SK-N-SH (cell line): Measurements from ENCODE around the gene NOP56. TPM values are rescaled to one million over a fixed set of nuclear protein-coding genes. Genes with fewer than 3 reads are reported as not detected.

ENCODE experiments used
- CTCF ChIA-PET: fragments of 300-600, 350-600 bp; formaldehyde crosslinking; extraction: SDS; loops from one replicate; lab custom pipeline; 2021; lab: Yijun Ruan, JAX
- POLR2A ChIA-PET: fragments of 350-600 bp; sonication (Branson Sonifier 250); formaldehyde crosslinking; extraction: SDS; loops from one replicate; lab custom pipeline; 2020; ENCODE audit warnings: antibody characterized with exemption, inconsistent platforms; lab: Yijun Ruan, JAX
- DNase-seq: peaks from one replicate; pipeline ENCODE4 v3.0.0; 2012
- H2AFZ ChIP-seq: fragments of 200-600 bp; sonication (generic); 2 replicates; pipeline ENCODE4 v1.8.1; 2016; ENCODE audit warnings: antibody characterized with exemption, mild to moderate bottlenecking, low read depth
- H3F3A ChIP-seq: fragments of 200-600 bp; sonication (generic); replicated peaks from 2 replicates; pipeline ENCODE3; 2016; ENCODE audit warnings: antibody characterized with exemption, mild to moderate bottlenecking; ENCODE audit not compliant: insufficient read depth
- H3K27ac ChIP-seq, 2 experiments: fragments of 200-500 bp in 1 of 2; fragments of 200-600 bp in 1 of 2; sonication (Bioruptor generic) in 1 of 2; sonication (generic), shearing (Covaris generic) in 1 of 2; 2 replicates each; pipeline versions ENCODE4 v1.5.1 to v1.6.1; 2014 to 2016; ENCODE audit warnings: low read depth in 2 of 2, inconsistent platforms in 1 of 2, low read length in 1 of 2, mild to moderate bottlenecking in 1 of 2, mixed read lengths in 1 of 2
- H3K27me3 ChIP-seq: fragments of 200-600 bp; sonication (generic), shearing (Covaris generic); 2 replicates; pipeline ENCODE4 v1.6.1; 2016; ENCODE audit warnings: mixed run types; ENCODE audit not compliant: insufficient read depth
- H3K36me3 ChIP-seq, 2 experiments: fragments of 200-500 bp in 1 of 2; fragments of 200-600 bp in 1 of 2; sonication (Bioruptor generic) in 1 of 2; sonication (generic) in 1 of 2; replicated peaks in 1 of 2; 2 replicates each; pipeline versions ENCODE3 to v1.5.1; 2014 to 2016; ENCODE audit warnings: low read length in 1 of 2, mild to moderate bottlenecking in 1 of 2; ENCODE audit not compliant: insufficient read depth in 2 of 2, control insufficient read depth in 1 of 2
- H3K4me1 ChIP-seq, 2 experiments: fragments of 200-500 bp in 1 of 2; fragments of 200-600 bp in 1 of 2; sonication (Bioruptor generic) in 1 of 2; sonication (generic), shearing (Covaris generic) in 1 of 2; 2 replicates each; pipeline versions ENCODE4 v1.5.1 to v1.6.1; 2014 to 2016; ENCODE audit warnings: low read depth in 1 of 2, low read length in 1 of 2, mixed run types in 1 of 2; ENCODE audit not compliant: insufficient read depth in 2 of 2, control insufficient read depth in 1 of 2
- H3K4me2 ChIP-seq: fragments of 200-600 bp; sonication (generic), shearing (Covaris generic); 2 replicates; pipeline ENCODE4 v1.6.1; 2017; ENCODE audit warnings: mixed run types
- H3K4me3 ChIP-seq, 2 experiments: fragments of 200-500 bp in 1 of 2; fragments of 200-600 bp in 1 of 2; sonication (Bioruptor generic) in 1 of 2; sonication (generic), shearing (Covaris generic) in 1 of 2; 2 replicates each; pipeline versions ENCODE4 v1.5.1 to v1.8.1; 2014 to 2016; ENCODE audit warnings: low read depth in 2 of 2, inconsistent platforms in 1 of 2, low read length in 1 of 2, mild to moderate bottlenecking in 1 of 2, mixed read lengths in 1 of 2, moderate library complexity in 1 of 2
- H3K79me2 ChIP-seq: fragments of 200-600 bp; sonication (generic); 2 replicates; pipeline ENCODE4 v1.8.1; 2017; ENCODE audit warnings: mild to moderate bottlenecking; ENCODE audit not compliant: insufficient read depth
- H3K9ac ChIP-seq: fragments of 200-600 bp; sonication (generic); 2 replicates; pipeline ENCODE4 v1.6.1; 2017; ENCODE audit warnings: mixed run types
- H3K9me2 ChIP-seq: fragments of 200-600 bp; sonication (generic); 2 replicates; pipeline ENCODE4 v1.6.1; 2017; ENCODE audit warnings: mixed run types
- H3K9me3 ChIP-seq: fragments of 200-600 bp; sonication (generic); 2 replicates; pipeline ENCODE4 v1.6.1; 2017; ENCODE audit warnings: mixed run types, mild to moderate bottlenecking, moderate library complexity
- H4K20me1 ChIP-seq: fragments of 200-600 bp; sonication (generic); 2 replicates; pipeline ENCODE4 v1.6.1; 2017; ENCODE audit warnings: mild to moderate bottlenecking, mixed run types; ENCODE audit not compliant: insufficient read depth
- CTCF ChIP-seq: fragments of 200-600 bp; sonication (generic); IDR thresholded peaks from 2 replicates; pipeline ENCODE4 v1.6.1; 2017; ENCODE audit warnings: antibody characterized with exemption, mild to moderate bottlenecking, moderate library complexity
- ELF1 ChIP-seq: IDR thresholded peaks from 2 replicates; pipeline ENCODE4 v1.4.0; 2012
- EP300 ChIP-seq, 2 experiments: IDR thresholded peaks; 2 replicates each; pipeline versions ENCODE4 v1.4.0 to v1.6.1; 2012; ENCODE audit warnings: borderline replicate concordance in 1 of 2, low read depth in 1 of 2, low read length in 1 of 2
- FOXM1 ChIP-seq: IDR thresholded peaks from 2 replicates; pipeline ENCODE4 v1.4.0; 2012; ENCODE audit warnings: low read depth, mild to moderate bottlenecking
- GABPA ChIP-seq: IDR thresholded peaks from 2 replicates; pipeline ENCODE4 v1.4.0; 2012; ENCODE audit warnings: low read depth, mild to moderate bottlenecking
- JUND ChIP-seq: IDR thresholded peaks from 2 replicates; pipeline ENCODE4 v1.4.0; 2012
- MAX ChIP-seq: IDR thresholded peaks from 2 replicates; pipeline ENCODE4 v1.4.0; 2012; ENCODE audit warnings: low read depth
- MEF2A ChIP-seq: IDR thresholded peaks from 2 replicates; pipeline ENCODE4 v1.4.0; 2012; ENCODE audit warnings: low read depth, borderline replicate concordance
- MXI1 ChIP-seq: IDR thresholded peaks from 2 replicates; pipeline ENCODE4 v1.6.1; 2012; ENCODE audit warnings: mild to moderate bottlenecking, low read depth, low read length, improper control_type of control experiment
- RAD21 ChIP-seq: IDR thresholded peaks from 2 replicates; pipeline ENCODE4 v1.6.1; 2012; ENCODE audit warnings: mild to moderate bottlenecking, low read length
- SIN3A ChIP-seq: IDR thresholded peaks from 2 replicates; pipeline ENCODE4 v1.6.1; 2012; ENCODE audit warnings: low read depth, mild to moderate bottlenecking, low read length, moderate library complexity, borderline replicate concordance
- SMC3 ChIP-seq: IDR thresholded peaks from 2 replicates; pipeline ENCODE4 v1.6.1; 2012; ENCODE audit warnings: low read depth, low read length, improper control_type of control experiment
- TAF1 ChIP-seq: IDR thresholded peaks from 2 replicates; pipeline ENCODE4 v1.6.1; 2012; ENCODE audit warnings: low read depth, mild to moderate bottlenecking, low read length, moderate library complexity, borderline replicate concordance
- TEAD4 ChIP-seq: IDR thresholded peaks from 2 replicates; pipeline ENCODE4 v1.4.0; 2012; ENCODE audit warnings: mild to moderate bottlenecking, borderline replicate concordance; ENCODE audit not compliant: insufficient read depth
- WGBS: methylation state at CpG from one replicate; pipeline ENCODE4 v1.1.6; 2017; ENCODE audit warnings: low lambda C conversion rate; 5-methylcytosine and 5-hydroxymethylcytosine counted together
- polyA plus RNA-seq, 3 experiments: library from polyadenylated mRNA; depleted of rRNA; stranded (reverse); fragments of >200 nt; gene quantifications; 2 replicates each; pipeline ENCODE4 v1.2.3, GENCODE V29; 2012

Gene NOP56
- polyA plus RNA-seq, 1 of the 3 experiments (the other 2 are of a cell fraction), result 158 TPM

GRCh38 chr20:2612073-2612472 lies 40.4 kb upstream of the NOP56 start:
- DNase-seq, result no peak
- no peak overlapping the region for H3K4me3 ChIP-seq
- TF ChIP-seq ELF1 (no peak), SIN3A (no peak), RAD21 (no peak), MEF2A (no peak), MXI1 (no peak), CTCF (no peak)
- TF ChIP-seq, all 33 proteins: peak for 0
- Histone ChIP-seq H3K79me2 (no peaks in the 10 kb centered on the region), H2AFZ (no peak overlapping the region), H3K36me3 (no peaks in the 10 kb centered on the region), H3K4me1 (no peaks in the 10 kb centered on the region), H3K9me3 (no peaks in the 10 kb centered on the region; the same call in 1 of the 2 replicates), H4K20me1 (no peaks in the 10 kb centered on the region), H3K27me3 (no peaks in the 10 kb centered on the region; the same call in 1 of the 2 replicates), H3F3A (no peaks in the 10 kb centered on the region), H3K27ac (no peak overlapping the region), H3K4me2 (no peak overlapping the region), H3K9ac (no peak overlapping the region), H3K9me2 (no peaks in the 10 kb centered on the region)
- 8% methylated on average over 3 of the region's 3 CpGs for WGBS
- ChIA-PET CTCF (interaction anchor here (1.1 to 1.5 kb wide), 3 partner anchors 12 to 92 kb away, joined by 3 to 4 read pairs (median 3); no protein-coding TSS in a partner anchor), POLR2A (no interaction called here)

- TF ChIP-seq GABPA, result no peak
- TF ChIP-seq FOXM1, result no peak
- no peak for TF ChIP-seq ELF1
- TF ChIP-seq JUND, result no peak
- no peak for TF ChIP-seq SMC3
- no peak for TF ChIP-seq TAF1
- TF ChIP-seq MAX, result no peak
- no peak for TF ChIP-seq EP300 (IDR thresholded peaks at IDR 0.05; ENCODE audit: borderline replicate concordance in 1 of 2, low read depth in 1 of 2, low read length in 1 of 2)
- TF ChIP-seq RAD21, result no peak
- TF ChIP-seq TEAD4, result no peak
- no peaks in the 10 kb centered on the region for H3K36me3 ChIP-seq
- H3K9ac ChIP-seq, result no peak overlapping the region
- no peak overlapping the region for H3K4me2 ChIP-seq
- no peak overlapping the region for H3K27ac ChIP-seq
- no peaks in the 10 kb centered on the region for H3K79me2 ChIP-seq
- H3K4me3 ChIP-seq, result no peak overlapping the region
- H3K9me3 ChIP-seq, result no peaks in the 10 kb centered on the region; the same call in 1 of the 2 replicates
- ChIA-PET POLR2A (no interaction called here), CTCF (no interaction called here)
- no peak overlapping the region for H2AFZ ChIP-seq
- DNase-seq, result no peak
- H3K27me3 ChIP-seq, result no peaks in the 10 kb centered on the region; the same call in 1 of the 2 replicates
- H3K4me1 ChIP-seq, result no peaks in the 10 kb centered on the region
- H4K20me1 ChIP-seq, result no peaks in the 10 kb centered on the region
- H3K9me2 ChIP-seq, result no peaks in the 10 kb centered on the region
- H3F3A ChIP-seq, result no peaks in the 10 kb centered on the region
- WGBS, result 26% methylated on average over 9 of the region's 9 CpGs
Measured at GRCh38 chr20:2616634-2617033, 35.8 kb upstream of the NOP56 start.
